ENCODE data around the gene PPP1R3A. TPM values are rescaled to one million over a fixed set of nuclear protein-coding genes. Genes with fewer than 3 reads are reported as not detected.

The PPP1R3A gene
- total and polyA plus RNA-seq, 2 of the 8 experiments (the other 6 are each of a cell fraction or from before 2014, with no cell fraction given) = not detected

DNA sequence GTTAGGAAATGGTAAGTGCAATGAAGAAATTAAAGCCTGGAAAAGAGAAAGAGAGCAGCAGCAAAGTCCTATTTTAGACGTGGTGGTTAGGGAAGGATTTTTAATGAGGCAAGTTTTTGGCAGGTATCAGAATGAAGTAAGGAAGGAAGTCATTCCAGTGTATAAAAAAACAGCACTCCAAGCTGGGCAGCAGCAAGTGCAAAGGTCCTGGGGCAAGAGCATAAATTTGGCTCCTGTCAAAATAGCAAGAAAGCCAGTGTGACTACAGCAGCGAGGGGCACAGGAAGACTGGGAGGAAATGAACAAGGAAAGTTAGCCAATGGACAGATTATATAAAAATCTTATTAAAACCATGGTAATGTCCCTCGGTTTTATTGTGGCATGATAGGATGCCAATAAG lies 90.2 kb downstream of the PPP1R3A start:
- Histone ChIP-seq H3K9ac (replicated peaks in 1 of 4; ENCODE audit: extremely low read depth in 1 of 4, low read depth in 3 of 4, low read length in 3 of 4) (no peak overlapping the region), H2BK5ac (ENCODE audit: low read depth, low read length) (no peak overlapping the region), H3K36me3 (ENCODE audit: control insufficient read depth in 2 of 4, insufficient read depth in 4 of 4, low read length in 3 of 4) (no peaks in the 10 kb centered on the region), H3K18ac (ENCODE audit: extremely low read depth, low read length) (no peak overlapping the region), H3K4me1 (replicated peaks in 1 of 4; ENCODE audit: control insufficient read depth in 3 of 4, insufficient read depth in 4 of 4, low read length in 3 of 4) (peaks cover 0 to 5% (median 4%) of the 10 kb centered on the region in 4 experiments; a peak in 4 of 7 replicates), H2BK120ac (replicated peaks; ENCODE audit: low read depth, low read length) (no peak overlapping the region), H2AFZ (ENCODE audit: low read length) (no peak overlapping the region), H4K8ac (ENCODE audit: extremely low read depth, insufficient read depth, low read length) (no peak overlapping the region), H3K79me2 (ENCODE audit: control insufficient read depth in 1 of 2, insufficient read depth in 2 of 2, low read length in 2 of 2) (no peaks in the 10 kb centered on the region), H3K9me3 (ENCODE audit: insufficient read depth in 2 of 2, low read depth in 1 of 2, low read length in 1 of 2) (no peaks in the 10 kb centered on the region), H4K91ac (replicated peaks; ENCODE audit: insufficient read length, low read length) (no peak overlapping the region), H3K4ac (replicated peaks; ENCODE audit: insufficient read length, low read depth, low read length) (no peak overlapping the region), H3K4me2 (ENCODE audit: insufficient read depth in 1 of 2, low read depth in 2 of 2, low read length in 2 of 2) (no peak overlapping the region), H3K23ac (ENCODE audit: insufficient read length) (no peak overlapping the region), H4K20me1 (replicated peaks in 1 of 2; ENCODE audit: control insufficient read depth in 1 of 2, insufficient read depth in 2 of 2, low read length in 2 of 2) (no peaks in the 10 kb centered on the region), H2BK15ac (ENCODE audit: low read length) (no peak overlapping the region), H4K5ac (ENCODE audit: insufficient read length, low read depth, low read length) (no peak overlapping the region), H3K14ac (ENCODE audit: insufficient read length) (no peak overlapping the region), H3K4me3 (ENCODE audit: extremely low read depth in 1 of 4, insufficient read depth in 2 of 4, low read depth in 3 of 4, low read length in 4 of 4) (no peak overlapping the region), H3K27me3 (replicated peaks in 1 of 4; ENCODE audit: control insufficient read depth in 3 of 4, extremely low read depth in 1 of 4, insufficient read depth in 3 of 4, low read length in 3 of 4) (no peaks in the 10 kb centered on the region), H3K23me2 (ENCODE audit: low read depth, low read length) (no peaks in the 10 kb centered on the region), H2BK20ac (ENCODE audit: low read length) (no peak overlapping the region), H3K27ac (ENCODE audit: low read depth, low read length) (no peak overlapping the region), H3K79me1 (ENCODE audit: low read depth, low read length) (no peaks in the 10 kb centered on the region), H2AK5ac (ENCODE audit: low read depth, low read length) (no peak overlapping the region), H2BK12ac (ENCODE audit: low read depth, low read length) (no peak overlapping the region), H3K56ac (replicated peaks; ENCODE audit: insufficient read length, low read depth, low read length) (no peak overlapping the region)
- POLR2A ChIA-PET (ENCODE audit: partially characterized antibody) = no interaction called here
- WGBS, 2 experiments (ENCODE audit: extremely low coverage in 1 of 2, insufficient coverage in 1 of 2, insufficient read length in 1 of 2, insufficient replicate concordance in 2 of 2, low coverage in 1 of 2, low lambda C conversion rate in 2 of 2, missing lambda C conversion rate in 1 of 2) = 90% methylated on average over 3 of the region's 3 CpGs; no CpG with 5 or more reads in 1 of the 2 experiments
- TF ChIP-seq KDM1A (IDR thresholded peaks at IDR 0.05; ENCODE audit: borderline replicate concordance, low read length) = peak; percentile 17; the same call in 1 of the 2 replicates
- TF ChIP-seq SUZ12 (IDR thresholded peaks at IDR 0.05; ENCODE audit: low read length) = no peak
- no peak for FAIRE-seq
- CTCF ChIA-PET (ENCODE audit: partially characterized antibody) = no interaction called here
- no peak for DNase-seq (ENCODE audit: low read depth in 1 of 2, low spot score in 2 of 2)
